TTC549 (cell line): Measurements from ENCODE around the gene MALRD1.
"Not testable (repeated sequence)": the region's sequence is repeated elsewhere in the genome, so short reads cannot be mapped to it uniquely, and the experiment has no call there.

Source experiments
- FAIRE-seq: peaks from 2 replicates; lab custom pipeline; 2012; peaks lifted over from hg19 to GRCh38; lab: Jason Lieb, UNC

Gene MALRD1

GRCh38 chr10:19498393-19499290 is 450.0 kb downstream of the MALRD1 start:
- FAIRE-seq = no peak

GRCh38 chr10:19499291-19499770 is 450.7 kb downstream of the MALRD1 start:
- FAIRE-seq = no peak

GRCh38 chr10:19500959-19501358 is 452.4 kb downstream of the MALRD1 start:
- no peak for FAIRE-seq

- no peak for FAIRE-seq
Measured at GRCh38 chr10:19505320-19506312, 457.0 kb downstream of the MALRD1 start.

GRCh38 chr10:19510005-19510732 is 461.6 kb downstream of the MALRD1 start:
- FAIRE-seq = not testable (repeated sequence)

- no peak for FAIRE-seq
Measured at GRCh38 chr10:19518109-19518508, 469.5 kb downstream of the MALRD1 start.

DNA sequence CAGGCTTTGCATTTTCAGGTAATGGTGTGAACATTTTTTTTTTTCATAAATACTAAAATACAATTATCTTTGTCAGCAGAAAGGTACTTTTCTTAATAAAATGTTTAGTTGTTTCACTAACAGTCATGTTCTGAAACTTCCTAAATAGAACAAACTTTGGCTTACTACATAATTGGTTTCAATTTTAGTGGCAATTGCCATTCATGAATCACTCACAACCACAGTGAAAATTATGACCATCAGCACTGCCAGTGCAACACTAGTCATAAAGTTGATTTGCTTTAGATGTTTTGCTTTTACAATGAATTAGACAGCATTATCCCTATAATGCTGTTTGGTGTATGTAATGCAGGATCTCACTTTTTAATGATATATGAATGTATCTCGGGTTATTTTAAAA is 470.0 kb downstream of the MALRD1 start:
- no peak for FAIRE-seq

DNA sequence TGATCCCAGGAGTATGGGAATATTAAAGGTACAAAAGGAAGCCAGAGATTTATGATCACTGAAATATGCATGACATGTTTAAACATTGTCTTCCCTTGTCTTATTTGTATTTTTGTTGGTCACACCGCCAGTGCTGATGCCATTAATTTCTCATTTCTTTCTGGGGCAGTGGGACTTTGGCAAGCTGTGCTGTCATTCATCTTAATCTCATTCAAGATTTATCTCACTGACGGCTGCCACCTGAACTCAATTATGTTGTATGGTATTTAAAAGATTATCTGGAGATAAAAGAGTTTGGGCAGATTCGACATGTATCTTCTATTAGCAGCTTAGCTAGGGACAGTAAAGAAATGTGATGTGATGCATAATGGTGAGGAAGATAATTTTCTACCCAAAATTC is 482.7 kb downstream of the MALRD1 start:
- no peak for FAIRE-seq

- FAIRE-seq = no peak
Measured at GRCh38 chr10:19532411-19532810, 483.8 kb downstream of the MALRD1 start.

GRCh38 chr10:19541299-19541698 is 492.7 kb downstream of the MALRD1 start:
- FAIRE-seq = no peak

GRCh38 chr10:19546224-19546623 is 497.6 kb downstream of the MALRD1 start:
- no peak for FAIRE-seq

DNA sequence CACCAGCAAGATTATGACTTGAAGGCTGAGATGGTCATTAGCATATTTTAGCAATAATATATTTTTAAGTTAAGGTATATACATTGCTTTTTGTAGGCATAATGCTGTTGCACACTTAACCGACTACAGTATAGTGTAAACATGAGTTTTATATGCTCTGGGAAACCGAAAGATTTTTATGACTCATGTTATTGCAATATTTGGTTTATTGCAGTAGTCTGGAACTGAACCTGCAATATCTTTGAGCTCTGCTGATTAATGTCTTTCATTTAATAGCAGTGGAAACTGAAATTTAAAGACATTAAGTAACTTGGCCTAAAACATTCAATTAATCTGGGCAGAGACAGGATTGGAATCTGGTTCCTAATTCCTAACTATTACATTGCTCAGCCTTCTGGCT is 500.9 kb downstream of the MALRD1 start:
- FAIRE-seq = no peak

- no peak for FAIRE-seq
Measured at GRCh38 chr10:19556666-19557065, 508.1 kb downstream of the MALRD1 start.

GRCh38 chr10:19561181-19561580 is 512.6 kb downstream of the MALRD1 start:
- FAIRE-seq = no peak

- FAIRE-seq = no peak
Measured at GRCh38 chr10:19563388-19564141, 515.0 kb downstream of the MALRD1 start.

GRCh38 chr10:19570120-19570519 is 521.5 kb downstream of the MALRD1 start:
- no peak for FAIRE-seq

DNA sequence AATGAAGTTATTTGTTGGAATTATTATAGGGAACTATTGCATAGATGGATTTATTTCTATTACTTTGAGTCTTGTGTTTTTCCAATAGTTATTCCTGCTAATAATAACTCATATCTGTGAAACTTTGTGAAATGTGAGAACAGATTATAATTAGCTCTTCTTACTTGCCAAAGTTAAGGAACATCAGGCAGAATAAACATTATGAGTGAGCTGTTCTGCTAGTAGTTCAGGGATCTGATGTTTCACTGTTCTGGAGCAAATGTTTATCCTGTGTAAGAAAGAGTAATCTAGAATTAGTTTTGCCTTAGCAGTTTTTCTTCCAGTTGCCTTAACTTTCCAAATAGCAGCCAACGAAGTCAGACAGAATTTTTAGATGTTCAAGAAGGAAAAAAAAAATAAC is 522.4 kb downstream of the MALRD1 start:
- no peak for FAIRE-seq

GRCh38 chr10:19572056-19572455 is 523.5 kb downstream of the MALRD1 start:
- no peak for FAIRE-seq

- no peak for FAIRE-seq
Measured at GRCh38 chr10:19576576-19576975, 528.0 kb downstream of the MALRD1 start.

- FAIRE-seq = no peak
Measured at GRCh38 chr10:19577381-19577780, 528.8 kb downstream of the MALRD1 start.

DNA sequence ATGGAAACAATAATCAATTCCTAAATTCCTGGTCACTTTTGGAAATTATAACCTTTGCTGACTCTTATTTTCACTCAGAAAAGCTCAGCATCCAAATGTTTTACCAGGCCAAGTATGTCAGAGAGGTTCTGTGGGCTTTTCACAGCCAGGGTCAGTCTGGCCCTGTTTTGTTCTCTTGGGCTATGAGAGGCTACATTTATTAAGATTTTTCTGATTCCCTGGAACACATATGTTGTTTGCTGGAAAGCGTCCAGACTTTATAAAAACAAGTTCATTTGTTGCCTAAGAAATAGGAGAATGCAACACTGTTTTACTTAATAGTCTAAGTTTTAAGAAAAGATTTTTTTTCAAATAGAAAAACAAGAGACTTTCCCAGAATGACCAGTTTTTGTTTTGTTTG is 529.2 kb downstream of the MALRD1 start:
- no peak for FAIRE-seq
